ENCODE results near the gene CHRNB1. TPM values are rescaled to one million over a fixed set of nuclear protein-coding genes. Genes with fewer than 3 reads are reported as not detected.

CHRNB1 gene, protein sequence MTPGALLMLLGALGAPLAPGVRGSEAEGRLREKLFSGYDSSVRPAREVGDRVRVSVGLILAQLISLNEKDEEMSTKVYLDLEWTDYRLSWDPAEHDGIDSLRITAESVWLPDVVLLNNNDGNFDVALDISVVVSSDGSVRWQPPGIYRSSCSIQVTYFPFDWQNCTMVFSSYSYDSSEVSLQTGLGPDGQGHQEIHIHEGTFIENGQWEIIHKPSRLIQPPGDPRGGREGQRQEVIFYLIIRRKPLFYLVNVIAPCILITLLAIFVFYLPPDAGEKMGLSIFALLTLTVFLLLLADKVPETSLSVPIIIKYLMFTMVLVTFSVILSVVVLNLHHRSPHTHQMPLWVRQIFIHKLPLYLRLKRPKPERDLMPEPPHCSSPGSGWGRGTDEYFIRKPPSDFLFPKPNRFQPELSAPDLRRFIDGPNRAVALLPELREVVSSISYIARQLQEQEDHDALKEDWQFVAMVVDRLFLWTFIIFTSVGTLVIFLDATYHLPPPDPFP
- 17.9 and 18.2 TPM in 2 replicates for polyA plus RNA-seq
- polyA minus RNA-seq: 8.8 and 10.3 TPM in 2 replicates

DNA sequence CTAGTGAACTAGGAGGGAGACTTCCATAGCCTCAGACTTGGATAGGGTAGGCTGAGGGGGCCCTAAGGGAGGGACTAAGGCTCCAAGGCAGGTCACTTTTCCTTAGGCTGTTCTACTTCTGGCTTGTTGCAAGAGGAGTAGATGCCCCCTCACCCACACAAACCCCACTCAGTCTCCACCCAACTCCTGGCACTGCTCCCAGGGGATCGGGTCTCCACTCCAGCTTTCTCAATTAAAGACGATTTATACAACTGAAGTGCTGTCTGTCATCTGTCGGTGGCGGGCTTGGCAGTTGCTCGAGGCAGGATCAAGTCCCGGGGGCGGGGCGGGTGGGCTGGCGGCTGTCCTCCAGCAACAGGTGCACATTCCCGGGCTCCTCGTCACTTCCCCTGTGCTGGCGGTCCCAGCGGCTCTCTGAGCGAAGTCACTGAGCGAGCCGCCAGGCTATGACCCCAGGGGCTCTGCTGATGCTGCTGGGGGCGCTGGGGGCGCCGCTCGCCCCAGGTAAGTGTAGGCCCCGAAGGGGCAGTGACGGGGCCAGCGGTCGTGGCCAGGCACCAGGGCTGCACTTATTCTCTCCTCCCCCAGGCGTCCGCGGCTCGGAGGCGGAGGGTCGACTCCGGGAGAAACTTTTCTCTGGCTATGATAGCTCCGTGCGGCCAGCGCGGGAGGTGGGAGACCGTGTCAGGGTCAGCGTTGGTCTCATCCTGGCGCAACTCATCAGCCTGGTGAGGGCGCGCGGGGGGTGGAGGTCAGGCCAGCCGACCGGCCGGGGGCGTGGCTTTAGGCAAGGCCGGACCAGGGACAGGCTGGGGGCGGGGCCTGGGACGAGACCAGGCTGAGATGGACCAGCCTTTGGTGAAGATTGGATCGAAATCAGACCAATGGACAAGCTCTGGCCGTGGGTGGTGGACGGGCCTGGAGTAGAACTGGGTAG, at the start of gene CHRNB1:
Gene CHRNB1 (plus strand): TSS at position 380 of the 937 bp plus-strand sequence. CDS start 67 bp downstream, at position 447.
- Histone ChIP-seq H3K79me2 (replicated peaks; ENCODE audit: insufficient read depth, low read length) (no peaks in the 10 kb centered on the region), H3K27me3 (ENCODE audit: insufficient read depth, low read depth, low read length) (peaks cover 19% of the 10 kb centered on the region), H3K27ac (ENCODE audit: low read length) (no peak within 1 kb of the TSS), H3F3A (ENCODE audit: insufficient read depth, low read length, poor library complexity, severe bottlenecking) (no peaks in the 10 kb centered on the region), H3K4me3 (ENCODE audit: low read length) (peak within 1 kb of the TSS; percentile 37), H4K20me1 (ENCODE audit: insufficient read depth) (no peaks in the 10 kb centered on the region), H3K36me3 (ENCODE audit: insufficient read depth, low read length) (no peaks in the 10 kb centered on the region), H2AFZ (ENCODE audit: low read depth, low read length) (no peak within 1 kb of the TSS), H3K9me3 (ENCODE audit: low read length) (no peaks in the 10 kb centered on the region), H3K4me2 (ENCODE audit: low read length) (no peak within 1 kb of the TSS), H3K9ac (ENCODE audit: low read length) (no peak within 1 kb of the TSS), H3K9me2 (ENCODE audit: insufficient read depth, low read length) (no peaks in the 10 kb centered on the region)
- TF ChIP-seq TAF1 (IDR thresholded peaks at IDR 0.05; ENCODE audit: low read depth): no peak
- TF ChIP-seq, protein P1, sequence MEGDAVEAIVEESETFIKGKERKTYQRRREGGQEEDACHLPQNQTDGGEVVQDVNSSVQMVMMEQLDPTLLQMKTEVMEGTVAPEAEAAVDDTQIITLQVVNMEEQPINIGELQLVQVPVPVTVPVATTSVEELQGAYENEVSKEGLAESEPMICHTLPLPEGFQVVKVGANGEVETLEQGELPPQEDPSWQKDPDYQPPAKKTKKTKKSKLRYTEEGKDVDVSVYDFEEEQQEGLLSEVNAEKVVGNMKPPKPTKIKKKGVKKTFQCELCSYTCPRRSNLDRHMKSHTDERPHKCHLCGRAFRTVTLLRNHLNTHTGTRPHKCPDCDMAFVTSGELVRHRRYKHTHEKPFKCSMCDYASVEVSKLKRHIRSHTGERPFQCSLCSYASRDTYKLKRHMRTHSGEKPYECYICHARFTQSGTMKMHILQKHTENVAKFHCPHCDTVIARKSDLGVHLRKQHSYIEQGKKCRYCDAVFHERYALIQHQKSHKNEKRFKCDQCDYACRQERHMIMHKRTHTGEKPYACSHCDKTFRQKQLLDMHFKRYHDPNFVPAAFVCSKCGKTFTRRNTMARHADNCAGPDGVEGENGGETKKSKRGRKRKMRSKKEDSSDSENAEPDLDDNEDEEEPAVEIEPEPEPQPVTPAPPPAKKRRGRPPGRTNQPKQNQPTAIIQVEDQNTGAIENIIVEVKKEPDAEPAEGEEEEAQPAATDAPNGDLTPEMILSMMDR (IDR thresholded peaks at IDR 0.05; ENCODE audit: poor library complexity, severe bottlenecking): no peak
- no peak for TF ChIP-seq SMC3 (conservative IDR thresholded peaks at IDR 0.05; ENCODE audit: poor library complexity)
- TF ChIP-seq RAD21 (conservative IDR thresholded peaks at IDR 0.05): no peak
- no peak for TF ChIP-seq EP300 (conservative IDR thresholded peaks at IDR 0.05; ENCODE audit: poor library complexity, severe bottlenecking)
- TF ChIP-seq EZH2 (IDR thresholded peaks at IDR 0.05; ENCODE audit: borderline replicate concordance, insufficient read depth, low read length, poor library complexity, severe bottlenecking): no peak
- TF ChIP-seq POLR2AphosphoS5 (IDR thresholded peaks at IDR 0.05): no peak
- TF ChIP-seq, protein P2, sequence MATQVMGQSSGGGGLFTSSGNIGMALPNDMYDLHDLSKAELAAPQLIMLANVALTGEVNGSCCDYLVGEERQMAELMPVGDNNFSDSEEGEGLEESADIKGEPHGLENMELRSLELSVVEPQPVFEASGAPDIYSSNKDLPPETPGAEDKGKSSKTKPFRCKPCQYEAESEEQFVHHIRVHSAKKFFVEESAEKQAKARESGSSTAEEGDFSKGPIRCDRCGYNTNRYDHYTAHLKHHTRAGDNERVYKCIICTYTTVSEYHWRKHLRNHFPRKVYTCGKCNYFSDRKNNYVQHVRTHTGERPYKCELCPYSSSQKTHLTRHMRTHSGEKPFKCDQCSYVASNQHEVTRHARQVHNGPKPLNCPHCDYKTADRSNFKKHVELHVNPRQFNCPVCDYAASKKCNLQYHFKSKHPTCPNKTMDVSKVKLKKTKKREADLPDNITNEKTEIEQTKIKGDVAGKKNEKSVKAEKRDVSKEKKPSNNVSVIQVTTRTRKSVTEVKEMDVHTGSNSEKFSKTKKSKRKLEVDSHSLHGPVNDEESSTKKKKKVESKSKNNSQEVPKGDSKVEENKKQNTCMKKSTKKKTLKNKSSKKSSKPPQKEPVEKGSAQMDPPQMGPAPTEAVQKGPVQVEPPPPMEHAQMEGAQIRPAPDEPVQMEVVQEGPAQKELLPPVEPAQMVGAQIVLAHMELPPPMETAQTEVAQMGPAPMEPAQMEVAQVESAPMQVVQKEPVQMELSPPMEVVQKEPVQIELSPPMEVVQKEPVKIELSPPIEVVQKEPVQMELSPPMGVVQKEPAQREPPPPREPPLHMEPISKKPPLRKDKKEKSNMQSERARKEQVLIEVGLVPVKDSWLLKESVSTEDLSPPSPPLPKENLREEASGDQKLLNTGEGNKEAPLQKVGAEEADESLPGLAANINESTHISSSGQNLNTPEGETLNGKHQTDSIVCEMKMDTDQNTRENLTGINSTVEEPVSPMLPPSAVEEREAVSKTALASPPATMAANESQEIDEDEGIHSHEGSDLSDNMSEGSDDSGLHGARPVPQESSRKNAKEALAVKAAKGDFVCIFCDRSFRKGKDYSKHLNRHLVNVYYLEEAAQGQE (IDR thresholded peaks at IDR 0.05; ENCODE audit: borderline replicate concordance): no peak
- TF ChIP-seq MXI1 (conservative IDR thresholded peaks at IDR 0.05; ENCODE audit: poor library complexity, severe bottlenecking): no peak

DNA sequence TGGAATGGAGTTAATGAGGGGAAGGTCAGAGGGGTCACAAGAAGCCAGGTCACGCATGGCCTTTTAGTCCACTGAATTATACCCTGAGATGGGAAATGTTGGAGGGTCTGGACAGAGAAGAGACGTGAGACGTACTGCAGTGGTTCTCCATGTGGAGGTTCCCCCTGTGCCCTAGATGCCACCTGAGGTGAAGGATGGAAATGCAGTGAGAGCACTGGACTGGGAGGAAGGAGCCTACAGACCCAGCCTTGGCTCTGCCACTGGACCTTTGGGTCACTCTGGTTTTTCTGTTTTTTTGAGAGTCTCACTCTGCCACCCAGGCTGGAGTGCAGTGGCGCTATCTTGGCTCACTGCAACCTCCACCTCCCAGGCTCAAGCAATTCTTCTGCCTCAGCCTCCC, 48.7 kb upstream of the CHRNB1 start:
- Histone ChIP-seq H3K4me2 (ENCODE audit: low read length) (no peak overlapping the region), H3K9me2 (ENCODE audit: insufficient read depth, low read length) (no peaks in the 10 kb centered on the region), H3K79me2 (replicated peaks; ENCODE audit: insufficient read depth, low read length) (no peaks in the 10 kb centered on the region), H3K27me3 (ENCODE audit: insufficient read depth, low read depth, low read length) (no peaks in the 10 kb centered on the region), H3K27ac (ENCODE audit: low read length) (no peak overlapping the region), H3K4me3 (ENCODE audit: low read length) (no peak overlapping the region), H3F3A (ENCODE audit: insufficient read depth, low read length, poor library complexity, severe bottlenecking) (no peaks in the 10 kb centered on the region), H3K36me3 (ENCODE audit: insufficient read depth, low read length) (no peaks in the 10 kb centered on the region), H2AFZ (ENCODE audit: low read depth, low read length) (no peak overlapping the region), H4K20me1 (ENCODE audit: insufficient read depth) (no peaks in the 10 kb centered on the region), H3K9ac (ENCODE audit: low read length) (no peak overlapping the region), H3K9me3 (ENCODE audit: low read length) (no peaks in the 10 kb centered on the region)
- TF ChIP-seq RAD21 (conservative IDR thresholded peaks at IDR 0.05) (no peak), MXI1 (conservative IDR thresholded peaks at IDR 0.05; ENCODE audit: poor library complexity, severe bottlenecking) (no peak), TAF1 (IDR thresholded peaks at IDR 0.05; ENCODE audit: low read depth) (no peak), POLR2AphosphoS5 (IDR thresholded peaks at IDR 0.05) (no peak), SMC3 (conservative IDR thresholded peaks at IDR 0.05; ENCODE audit: poor library complexity) (no peak), EP300 (conservative IDR thresholded peaks at IDR 0.05; ENCODE audit: poor library complexity, severe bottlenecking) (no peak), EZH2 (IDR thresholded peaks at IDR 0.05; ENCODE audit: borderline replicate concordance, insufficient read depth, low read length, poor library complexity, severe bottlenecking) (no peak)
- TF ChIP-seq, protein P2 (IDR thresholded peaks at IDR 0.05; ENCODE audit: borderline replicate concordance): no peak
- TF ChIP-seq, protein P1 (IDR thresholded peaks at IDR 0.05; ENCODE audit: poor library complexity, severe bottlenecking): no peak
